Retinal pigment epithelial cell (primary cell): ENCODE data around the gene SPARC.

ENCODE experiments used
- DNase-seq: peaks from one replicate; pipeline ENCODE4 v3.0.0-alpha.2; 2010; ENCODE audit warnings: low read depth
- H3K4me3 ChIP-seq: 2 replicates; pipeline ENCODE4 v1.5.1; 2011; ENCODE audit warnings: mild to moderate bottlenecking, low read length, control low read depth, moderate library complexity
- CTCF ChIP-seq: conservative IDR thresholded peaks from 2 replicates; pipeline ENCODE4 v1.5.1; 2011; ENCODE audit warnings: low read depth, low read length, control low read depth, inconsistent platforms

The SPARC gene

GRCh38 chr5:151679421-151680155 lies 7.1 kb downstream of the SPARC start:
- DNase-seq: no peak
- no peak overlapping the region for H3K4me3 ChIP-seq
- no peak for TF ChIP-seq CTCF

GRCh38 chr5:151678713-151679112 lies 8.0 kb downstream of the SPARC start:
- no peak for TF ChIP-seq CTCF
- DNase-seq: no peak
- H3K4me3 ChIP-seq: no peak overlapping the region

GRCh38 chr5:151677776-151678545 lies 8.8 kb downstream of the SPARC start:
- no peak overlapping the region for H3K4me3 ChIP-seq
- no peak for DNase-seq
- TF ChIP-seq CTCF: no peak

- no peak for TF ChIP-seq CTCF
- no peak overlapping the region for H3K4me3 ChIP-seq
- DNase-seq: no peak
Measured at GRCh38 chr5:151676719-151677118, 10.0 kb downstream of the SPARC start.

GRCh38 chr5:151676314-151676712 lies 10.4 kb downstream of the SPARC start:
- no peak for DNase-seq
- no peak overlapping the region for H3K4me3 ChIP-seq
- no peak for TF ChIP-seq CTCF

- DNase-seq: peak; percentile 69
- TF ChIP-seq CTCF: no peak
- no peak overlapping the region for H3K4me3 ChIP-seq
Measured at GRCh38 chr5:151675611-151676313, 11.0 kb downstream of the SPARC start.
